Muscle of leg (tissue), 11 donors: Measurements from ENCODE around the gene INPP5E. TPM values are rescaled to one million over a fixed set of nuclear protein-coding genes. Genes with fewer than 3 reads are reported as not detected.

Experiments used
- DNase-seq: peaks from one replicate; pipeline ENCODE4 v3.0.0; 2013
- H3K27ac ChIP-seq: one replicate; pipeline ENCODE4 v1.5.1; 2013; ENCODE audit warnings: mild to moderate bottlenecking, low read length, control low read depth
- H3K27me3 ChIP-seq: one replicate; pipeline ENCODE4 v1.6.1; 2013; ENCODE audit warnings: low read length; ENCODE audit not compliant: control insufficient read depth, insufficient read depth
- H3K36me3 ChIP-seq: one replicate; pipeline ENCODE4 v1.6.1; 2013; ENCODE audit warnings: low read length; ENCODE audit not compliant: control insufficient read depth, insufficient read depth
- H3K4me1 ChIP-seq: one replicate; pipeline ENCODE4 v1.6.1; 2013; ENCODE audit warnings: low read length; ENCODE audit not compliant: control insufficient read depth, insufficient read depth
- H3K4me3 ChIP-seq: one replicate; pipeline ENCODE4 v1.5.1; 2013; ENCODE audit warnings: low read length, control low read depth
- H3K9me3 ChIP-seq: replicated peaks from 2 replicates; pipeline ENCODE4 v1.6.1; 2013; ENCODE audit warnings: low read depth, low read length; ENCODE audit not compliant: control insufficient read depth
- WGBS: methylation state at CpG from one replicate; pipeline ENCODE4 v1.1.5; 2013; ENCODE audit warnings: missing lambda C conversion rate; ENCODE audit not compliant: insufficient coverage; 5-methylcytosine and 5-hydroxymethylcytosine counted together
- polyA plus RNA-seq, 8 donors: library from polyadenylated mRNA; unstranded; fragments of 120-200 nt; gene quantifications; one replicate each; pipeline versions ENCODE4 v1.2.1 to v1.2.3, GENCODE V29; 2013; ENCODE audit warnings: inconsistent platforms in 1 of 8, low replicate concordance in 1 of 8; ENCODE audit not compliant: insufficient read length in 8 of 8, insufficient read depth in 1 of 8
- total RNA-seq: library from RNA; stranded (reverse); fragments of 120-200 nt; gene quantifications from one replicate; pipeline ENCODE4 v1.2.4, GENCODE V29; 2013

The INPP5E gene
- total and polyA plus RNA-seq, 9 donors, result 5.9 to 14.4 (median 10.5) TPM

DNA sequence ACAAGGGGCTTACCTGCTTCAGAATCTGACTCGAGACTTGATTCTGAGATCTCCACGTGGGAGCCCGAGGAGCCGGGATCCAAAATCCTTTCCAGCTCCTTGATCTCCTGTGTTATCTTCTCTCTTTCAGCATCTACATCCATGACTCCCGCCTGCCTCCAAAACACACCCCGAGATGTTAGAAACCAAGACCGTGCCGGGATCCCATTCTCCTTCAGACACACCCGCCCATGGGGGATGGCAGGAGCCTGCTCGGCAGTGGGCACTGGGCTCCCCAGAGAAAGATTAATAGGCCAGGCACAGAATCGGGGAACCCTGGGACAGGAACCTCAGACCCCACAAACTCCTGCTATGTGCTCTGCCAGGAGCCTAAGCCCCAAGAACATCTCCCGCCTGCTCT, 41.4 kb downstream of the INPP5E start:
- 83% methylated on average over 12 of the region's 12 CpGs for WGBS
- Histone ChIP-seq H3K27ac (no peak overlapping the region), H3K4me3 (no peak overlapping the region), H3K4me1 (peaks cover 18% of the 10 kb centered on the region), H3K36me3 (peaks cover 61% of the 10 kb centered on the region), H3K9me3 (no peaks in the 10 kb centered on the region), H3K27me3 (no peaks in the 10 kb centered on the region)
- DNase-seq, result no peak

DNA sequence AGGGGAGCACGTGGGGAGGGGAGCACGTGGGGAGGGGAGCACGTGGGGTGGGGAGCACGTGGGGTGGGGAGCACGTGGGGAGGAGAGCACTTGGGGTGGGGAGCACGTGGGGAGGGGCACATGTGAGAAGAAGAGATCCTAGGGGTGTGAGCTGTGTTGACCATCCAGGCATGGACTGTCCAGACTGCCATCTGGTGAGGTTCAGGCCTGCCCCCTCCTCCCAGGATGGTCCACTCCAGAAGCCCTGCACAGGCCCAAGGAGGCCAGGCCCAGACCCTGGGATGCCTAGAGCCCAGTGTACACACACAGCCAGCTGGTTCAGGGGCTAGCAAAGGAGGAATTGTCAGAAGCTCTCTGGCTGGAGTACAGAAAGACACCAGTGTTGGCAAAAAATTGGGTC, 42.0 kb downstream of the INPP5E start:
- Histone ChIP-seq H3K36me3 (peaks cover 68% of the 10 kb centered on the region), H3K27ac (no peak overlapping the region), H3K9me3 (no peaks in the 10 kb centered on the region), H3K4me1 (peaks cover 18% of the 10 kb centered on the region), H3K27me3 (no peaks in the 10 kb centered on the region), H3K4me3 (no peak overlapping the region)
- DNase-seq, result no peak
- WGBS, result 67% methylated on average over 1 of the region's 6 CpGs

DNA sequence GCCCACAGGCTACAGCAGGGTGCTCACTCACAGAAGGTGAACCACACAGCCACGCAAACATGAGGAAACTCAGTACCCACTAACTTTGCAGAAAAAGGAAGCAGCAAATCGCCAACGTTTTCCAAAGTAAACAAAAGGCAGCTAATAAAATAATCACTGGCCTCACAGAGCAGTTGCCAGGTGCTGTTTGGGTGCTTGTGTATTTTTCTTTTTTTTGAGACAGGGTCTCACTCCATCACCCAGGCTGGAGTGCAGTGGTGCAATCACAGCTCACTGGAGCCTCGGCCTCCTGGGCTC, 43.5 kb downstream of the INPP5E start:
- peaks cover 18% of the 10 kb centered on the region for H3K4me1 ChIP-seq
- H3K4me3 ChIP-seq, result no peak overlapping the region
- DNase-seq, result no peak
- H3K9me3 ChIP-seq, result no peaks in the 10 kb centered on the region
- WGBS, result 89% methylated on average over 1 of the region's 4 CpGs
- no peaks in the 10 kb centered on the region for H3K27me3 ChIP-seq
- H3K36me3 ChIP-seq, result peaks cover 75% of the 10 kb centered on the region
- H3K27ac ChIP-seq, result no peak overlapping the region

DNA sequence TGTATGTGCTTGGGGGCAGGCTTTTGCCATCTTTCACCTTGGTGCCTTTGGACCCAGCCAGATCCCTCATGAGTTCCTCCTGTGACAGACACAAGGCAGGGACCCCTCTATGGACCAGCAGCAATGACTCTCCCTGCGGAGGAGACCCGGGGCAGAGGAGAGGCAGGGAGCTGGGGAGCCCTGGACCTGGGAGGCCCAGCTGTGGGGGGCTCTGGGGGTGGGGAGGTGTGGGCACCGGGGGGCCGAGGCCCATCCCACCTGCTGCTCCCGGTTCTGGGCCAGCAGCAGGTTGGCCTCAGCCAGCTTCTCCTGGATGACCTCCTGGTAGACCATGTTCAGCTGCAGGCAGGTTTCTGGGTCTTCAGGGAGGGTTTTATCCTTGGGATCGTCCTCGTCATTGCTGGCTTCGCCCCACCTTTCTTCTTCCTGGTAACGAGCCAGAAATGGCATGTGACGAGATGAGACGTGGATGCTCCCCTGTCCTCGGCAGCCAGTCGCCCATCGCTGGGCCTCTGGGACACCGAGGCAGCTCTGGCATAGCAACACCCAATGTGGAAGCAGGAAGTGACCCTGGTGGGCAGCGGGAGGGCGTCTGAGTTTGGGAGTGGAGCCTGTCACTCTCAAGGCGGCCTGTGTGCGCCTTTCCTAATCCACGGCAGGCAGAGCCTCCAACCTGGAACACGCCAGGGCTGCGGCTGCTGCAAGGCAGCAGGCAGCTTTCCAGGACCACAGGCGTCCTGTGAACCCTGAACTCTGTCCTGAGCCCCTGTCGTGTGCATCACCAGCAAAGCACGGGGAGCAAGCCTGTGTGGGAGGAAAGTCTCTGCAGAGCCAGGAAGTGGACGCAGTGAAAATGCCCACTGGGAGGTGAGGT, 44.1 kb downstream of the INPP5E start:
- H3K4me3 ChIP-seq, result no peak overlapping the region
- no peaks in the 10 kb centered on the region for H3K27me3 ChIP-seq
- no peak overlapping the region for H3K27ac ChIP-seq
- H3K4me1 ChIP-seq, result peaks cover 16% of the 10 kb centered on the region
- no peak for DNase-seq
- H3K36me3 ChIP-seq, result peaks cover 77% of the 10 kb centered on the region
- 85% methylated on average over 17 of the region's 26 CpGs for WGBS
- H3K9me3 ChIP-seq, result no peaks in the 10 kb centered on the region

DNA sequence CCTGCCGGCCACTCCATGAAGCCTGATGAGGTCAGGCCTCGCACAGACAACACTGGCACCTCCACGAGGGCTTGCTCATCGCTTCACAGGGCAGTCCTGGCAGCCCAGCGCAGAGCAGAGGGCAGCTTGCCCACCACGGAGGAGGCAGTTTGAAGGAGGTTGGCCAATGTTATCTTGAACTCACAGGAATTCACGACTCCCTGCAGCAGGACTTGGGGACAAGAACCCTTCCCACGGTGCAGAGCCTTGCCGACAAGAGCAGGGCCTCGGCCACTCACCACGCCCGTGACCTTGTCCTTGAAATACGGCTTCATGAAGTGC, 44.7 kb downstream of the INPP5E start:
- DNase-seq, result no peak
- Histone ChIP-seq H3K36me3 (peaks cover 79% of the 10 kb centered on the region), H3K4me3 (no peak overlapping the region)

DNA sequence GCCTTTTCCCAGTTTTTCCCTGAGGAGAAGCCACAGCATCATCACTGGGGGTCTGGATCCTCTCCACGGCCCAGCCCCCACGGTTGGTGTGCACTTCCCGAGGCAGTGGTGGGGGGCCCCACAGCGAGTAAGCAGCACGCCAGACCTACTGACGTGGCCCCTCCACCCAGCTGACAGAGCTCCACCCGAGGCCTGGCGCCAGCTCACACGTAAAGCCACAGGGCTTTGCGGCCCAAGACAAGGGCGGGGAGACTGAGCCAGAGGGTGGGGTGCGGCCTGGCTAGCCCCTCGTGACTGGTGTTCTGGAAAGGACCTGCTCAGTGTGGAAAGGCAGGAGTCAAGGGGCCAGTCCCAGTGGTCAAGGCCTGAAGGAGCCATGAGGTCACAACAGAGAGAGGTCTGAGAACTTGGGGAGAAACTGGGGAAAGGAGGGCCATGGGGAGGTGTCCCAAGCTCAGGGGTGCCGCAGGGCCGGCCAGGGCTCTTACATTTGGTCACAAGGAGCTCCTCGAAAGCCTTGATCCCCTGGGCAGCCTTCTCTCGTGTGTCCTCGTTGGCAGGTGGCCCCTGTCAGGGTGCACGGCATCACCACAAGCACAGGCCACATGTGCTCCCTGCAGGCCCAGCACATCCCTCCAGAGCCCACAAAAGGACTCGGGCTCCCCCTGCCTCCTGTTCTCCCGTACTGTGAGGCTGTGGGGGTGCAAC, 45.2 kb downstream of the INPP5E start:
- Histone ChIP-seq H3K27me3 (no peaks in the 10 kb centered on the region), H3K27ac (no peak overlapping the region), H3K4me3 (no peak overlapping the region), H3K9me3 (no peaks in the 10 kb centered on the region), H3K4me1 (peaks cover 11% of the 10 kb centered on the region), H3K36me3 (peaks cover 84% of the 10 kb centered on the region)
- WGBS, result 81% methylated on average over 21 of the region's 21 CpGs
- DNase-seq, result no peak

More for the DNA sequence above, 44.7 kb downstream of the INPP5E start:
- peaks cover 12% of the 10 kb centered on the region for H3K4me1 ChIP-seq
- WGBS, result 98% methylated on average over 11 of the region's 13 CpGs
- H3K9me3 ChIP-seq, result no peaks in the 10 kb centered on the region
- no peak overlapping the region for H3K27ac ChIP-seq
- no peaks in the 10 kb centered on the region for H3K27me3 ChIP-seq

DNA sequence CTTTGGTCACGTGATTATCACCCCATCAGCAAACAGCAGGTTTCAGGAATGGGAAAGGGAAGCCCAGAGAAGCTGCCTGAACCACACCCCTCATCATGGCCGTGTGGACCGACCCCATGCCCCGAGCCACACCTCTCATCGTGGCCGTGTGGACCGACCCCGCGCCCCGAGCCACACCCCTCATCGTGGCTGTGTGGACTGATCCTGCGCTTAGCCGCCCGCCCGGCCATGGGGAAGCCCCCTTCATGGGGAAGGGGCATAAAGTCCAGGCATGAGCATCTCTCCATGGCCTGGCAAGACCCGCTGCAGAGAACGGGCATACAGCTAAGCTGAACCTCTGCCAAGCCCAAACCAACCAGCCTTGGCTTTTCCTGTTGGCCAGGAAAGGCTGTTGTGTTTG, 46.1 kb downstream of the INPP5E start:
- H3K27me3 ChIP-seq, result no peaks in the 10 kb centered on the region
- H3K36me3 ChIP-seq, result peaks cover 90% of the 10 kb centered on the region
- no peak overlapping the region for H3K27ac ChIP-seq
- H3K4me1 ChIP-seq, result peaks cover 2% of the 10 kb centered on the region
- no peaks in the 10 kb centered on the region for H3K9me3 ChIP-seq
- WGBS, result 93% methylated on average over 8 of the region's 17 CpGs
- DNase-seq, result no peak
- no peak overlapping the region for H3K4me3 ChIP-seq

DNA sequence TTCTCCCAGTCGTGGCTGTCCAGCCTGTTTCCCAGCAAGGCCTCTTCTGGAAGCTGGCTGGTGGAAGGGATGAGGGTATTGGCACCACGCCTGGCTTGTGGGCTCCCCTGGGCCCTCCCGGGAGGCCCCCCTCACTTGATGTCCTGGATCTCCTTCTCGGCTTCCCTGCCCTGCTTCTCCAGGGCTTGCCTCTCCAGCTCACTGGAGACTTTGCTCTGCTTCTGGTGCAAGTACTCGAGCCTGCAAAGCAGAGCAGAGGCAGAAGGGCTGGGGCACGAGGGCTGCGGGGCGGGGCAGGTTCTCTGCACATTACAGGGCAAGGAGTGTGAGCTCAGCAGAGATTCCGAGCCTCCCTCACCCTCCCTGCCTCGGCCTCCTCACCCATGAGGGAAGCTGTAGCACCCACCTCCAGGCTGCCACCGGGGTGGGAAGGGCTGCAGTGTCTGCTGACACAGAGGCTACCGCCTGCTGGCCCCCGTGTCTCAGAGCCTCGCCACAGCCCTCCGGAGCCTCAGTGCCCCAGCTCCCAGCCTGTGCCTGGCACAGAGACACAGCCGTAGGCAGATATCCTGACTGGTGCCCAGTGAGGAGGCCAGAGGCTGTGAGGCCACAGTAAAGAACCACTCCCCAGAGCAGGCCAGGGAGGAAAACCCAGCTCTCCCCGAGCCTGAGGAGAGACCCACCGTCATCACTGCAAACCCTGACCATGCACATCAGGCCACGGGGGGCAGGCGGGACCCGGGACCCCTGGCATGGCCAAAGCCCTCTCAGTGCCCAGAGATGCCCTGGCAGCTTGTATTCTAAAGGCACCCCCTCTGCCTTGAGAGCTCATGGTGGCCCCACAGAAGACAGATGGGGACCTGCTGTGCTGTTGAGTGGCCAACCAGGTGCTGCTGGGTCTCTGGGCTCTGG, 46.9 kb downstream of the INPP5E start:
- H3K27me3 ChIP-seq, result no peaks in the 10 kb centered on the region
- peak; percentile 35 for DNase-seq
- no peak overlapping the region for H3K27ac ChIP-seq
- no peaks in the 10 kb centered on the region for H3K4me1 ChIP-seq
- H3K9me3 ChIP-seq, result no peaks in the 10 kb centered on the region
- 77% methylated on average over 18 of the region's 21 CpGs for WGBS
- peaks cover 88% of the 10 kb centered on the region for H3K36me3 ChIP-seq
- no peak overlapping the region for H3K4me3 ChIP-seq

DNA sequence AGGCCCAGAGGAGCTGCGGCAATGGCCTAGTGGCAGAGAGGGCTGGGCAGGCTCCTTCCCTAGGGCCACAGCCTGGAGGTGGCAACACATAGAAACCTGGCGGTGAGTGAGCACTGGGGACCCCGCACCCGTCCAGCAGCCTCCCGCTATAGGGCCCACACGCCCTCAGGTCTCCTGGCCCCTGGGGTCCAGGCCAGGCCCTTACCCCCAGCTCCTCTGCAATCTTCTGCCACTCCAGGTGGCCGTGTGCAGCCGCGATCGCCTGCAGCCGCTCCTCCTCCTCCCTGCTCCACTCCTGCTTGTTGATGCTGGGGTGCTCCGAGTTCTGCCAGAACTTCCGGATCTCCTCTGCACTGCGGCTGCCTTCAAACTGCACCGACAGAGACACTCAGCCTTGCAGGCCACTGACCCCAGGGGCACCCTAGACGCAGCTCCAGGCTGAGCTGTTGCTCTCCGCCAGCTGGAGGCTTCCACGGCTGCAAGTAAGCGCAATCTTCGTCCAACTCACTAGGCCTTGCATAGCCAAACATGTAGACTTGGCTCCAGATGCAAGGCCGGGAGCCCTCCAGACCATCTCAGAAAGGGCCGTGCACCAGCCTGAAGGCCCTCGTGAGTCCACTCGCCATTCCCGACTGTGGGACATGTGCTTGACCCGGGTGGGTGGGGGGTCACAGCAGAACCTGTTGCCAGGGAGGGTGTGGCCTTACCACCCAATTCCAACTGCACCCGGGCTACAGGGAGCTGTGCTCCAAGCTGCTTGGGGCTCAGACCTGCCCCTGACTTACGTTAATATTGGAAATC, 47.7 kb downstream of the INPP5E start:
- Histone ChIP-seq H3K4me1 (no peaks in the 10 kb centered on the region), H3K27me3 (no peaks in the 10 kb centered on the region), H3K36me3 (peaks cover 90% of the 10 kb centered on the region), H3K4me3 (no peak overlapping the region), H3K27ac (no peak overlapping the region), H3K9me3 (no peaks in the 10 kb centered on the region)
- 87% methylated on average over 27 of the region's 28 CpGs for WGBS
- no peak for DNase-seq
